Memory B cell (primary cell): ENCODE measurements around the gene MBD1.
A peak's percentile ranks its signal among the peaks of the same experiment; 100 is the strongest.
"Not testable (repeated sequence)": the region's sequence is repeated elsewhere in the genome, so short reads cannot be mapped to it uniquely, and the experiment has no call there.

Source experiments
- ATAC-seq: fragments of 150-1000 bp; cut with Tn5 transposase; 2 replicates; pipeline ENCODE4 v1.10.0; 2021; ENCODE audit warnings: low read depth, mild to moderate bottlenecking, moderate library complexity
- DNase-seq, 2 donors: peaks; one replicate each; pipeline ENCODE4 v3.0.0; 2022; ENCODE audit warnings: low spot score in 2 of 2
- H3K27ac Mint-ChIP-seq: one replicate; pipeline ENCODE4 v1.8.0; 2022; ENCODE audit warnings: mild to moderate bottlenecking, moderate library complexity, mixed read lengths
- H3K27me3 Mint-ChIP-seq: one replicate; pipeline ENCODE4 v1.8.0; 2022; ENCODE audit warnings: mixed read lengths
- H3K36me3 Mint-ChIP-seq: one replicate; pipeline ENCODE4 v1.8.0; 2022; ENCODE audit warnings: mild to moderate bottlenecking, mixed read lengths
- H3K4me1 Mint-ChIP-seq: one replicate; pipeline ENCODE4 v1.8.0; 2022; ENCODE audit warnings: mixed read lengths
- H3K4me3 Mint-ChIP-seq: one replicate; pipeline ENCODE4 v1.8.0; 2022; ENCODE audit warnings: mild to moderate bottlenecking, moderate library complexity, mixed read lengths
- H3K9me3 Mint-ChIP-seq: one replicate; pipeline ENCODE4 v1.8.0; 2022; ENCODE audit warnings: mixed read lengths

Gene MBD1

DNA sequence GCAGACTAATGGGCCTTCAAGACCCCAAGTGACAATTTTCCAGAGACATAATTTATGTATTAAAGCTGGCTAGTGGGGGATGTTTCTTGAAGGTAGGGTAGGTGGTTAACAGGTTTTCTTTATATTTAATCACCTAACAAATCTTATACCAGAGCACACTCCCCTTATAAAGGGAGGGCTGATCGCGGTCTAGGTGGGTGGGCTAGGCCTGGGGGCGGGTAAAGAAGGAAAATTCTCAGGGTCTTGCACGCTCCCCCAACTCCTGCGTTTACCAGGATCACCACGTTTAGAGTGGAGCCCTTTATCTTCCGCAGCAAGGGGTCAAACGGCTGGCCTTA lies 26.0 kb upstream of the MBD1 start:
- Mint-ChIP-seq H3K27ac (peak overlapping the region; percentile 10), H3K4me3 (peak overlapping the region; percentile 89), H3K36me3 (no peaks in the 10 kb centered on the region), H3K27me3 (no peaks in the 10 kb centered on the region), H3K9me3 (no peaks in the 10 kb centered on the region), H3K4me1 (peaks cover 18% of the 10 kb centered on the region)
- DNase-seq (no peak), ATAC-seq (peak; percentile 6)

DNA sequence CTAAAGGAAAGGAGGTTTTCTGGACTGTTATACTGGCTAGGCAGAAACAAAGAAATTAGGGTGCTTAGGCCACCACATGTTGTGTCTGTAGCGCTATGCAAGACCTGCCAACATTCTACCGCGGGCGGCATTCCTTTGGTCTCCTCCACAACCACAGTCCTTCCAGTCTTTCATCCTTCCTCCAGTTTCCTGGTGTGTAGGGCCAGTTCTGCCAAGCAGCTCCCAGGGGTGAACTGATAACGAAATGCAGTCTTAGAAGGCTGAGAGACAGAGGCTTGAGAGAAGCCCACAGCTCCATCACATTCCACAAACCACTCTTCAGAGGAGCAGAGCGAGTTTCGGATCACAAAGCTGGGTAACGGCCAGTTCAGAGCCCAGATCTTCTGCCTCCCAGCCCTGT lies 25.6 kb upstream of the MBD1 start:
- no peaks in the 10 kb centered on the region for H3K9me3 Mint-ChIP-seq
- H3K27ac Mint-ChIP-seq, result peak overlapping the region; percentile 10
- no peaks in the 10 kb centered on the region for H3K36me3 Mint-ChIP-seq
- DNase-seq, result no peak
- no peak for ATAC-seq
- H3K4me1 Mint-ChIP-seq, result peaks cover 18% of the 10 kb centered on the region
- no peaks in the 10 kb centered on the region for H3K27me3 Mint-ChIP-seq
- peak overlapping the region; percentile 89 for H3K4me3 Mint-ChIP-seq

DNA sequence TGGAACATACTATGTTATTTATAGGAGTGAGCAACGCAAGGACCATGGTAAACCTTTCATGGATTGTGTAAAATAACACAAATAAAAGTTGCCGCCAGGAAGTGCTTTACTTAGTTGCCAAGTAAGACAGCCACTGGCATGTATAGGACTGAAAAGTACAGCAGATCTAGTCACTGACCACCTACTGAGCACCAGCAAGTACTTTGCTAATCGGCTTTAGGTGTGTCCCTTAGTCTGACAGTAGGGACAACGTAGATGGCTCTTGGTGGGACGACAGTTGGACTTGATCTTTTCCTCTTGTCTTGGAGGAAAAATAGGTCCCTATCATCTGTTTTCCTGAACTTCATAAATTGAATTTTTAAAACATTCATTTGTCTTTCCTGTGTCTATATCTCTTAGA lies 19.8 kb upstream of the MBD1 start:
- Mint-ChIP-seq H3K27me3 (peaks cover 3% of the 10 kb centered on the region), H3K36me3 (no peaks in the 10 kb centered on the region), H3K4me1 (peaks cover 9% of the 10 kb centered on the region), H3K9me3 (no peaks in the 10 kb centered on the region), H3K27ac (no peak overlapping the region), H3K4me3 (no peak overlapping the region)
- ATAC-seq (no peak), DNase-seq (no peak)

GRCh38 chr18:50299626-50300388 lies 18.5 kb upstream of the MBD1 start:
- ATAC-seq (no peak), DNase-seq (no peak)
- H3K9me3 Mint-ChIP-seq, result no peaks in the 10 kb centered on the region
- peaks cover 3% of the 10 kb centered on the region for H3K27me3 Mint-ChIP-seq
- H3K36me3 Mint-ChIP-seq, result no peaks in the 10 kb centered on the region
- peaks cover 9% of the 10 kb centered on the region for H3K4me1 Mint-ChIP-seq
- no peak overlapping the region for H3K27ac Mint-ChIP-seq
- no peak overlapping the region for H3K4me3 Mint-ChIP-seq

DNA sequence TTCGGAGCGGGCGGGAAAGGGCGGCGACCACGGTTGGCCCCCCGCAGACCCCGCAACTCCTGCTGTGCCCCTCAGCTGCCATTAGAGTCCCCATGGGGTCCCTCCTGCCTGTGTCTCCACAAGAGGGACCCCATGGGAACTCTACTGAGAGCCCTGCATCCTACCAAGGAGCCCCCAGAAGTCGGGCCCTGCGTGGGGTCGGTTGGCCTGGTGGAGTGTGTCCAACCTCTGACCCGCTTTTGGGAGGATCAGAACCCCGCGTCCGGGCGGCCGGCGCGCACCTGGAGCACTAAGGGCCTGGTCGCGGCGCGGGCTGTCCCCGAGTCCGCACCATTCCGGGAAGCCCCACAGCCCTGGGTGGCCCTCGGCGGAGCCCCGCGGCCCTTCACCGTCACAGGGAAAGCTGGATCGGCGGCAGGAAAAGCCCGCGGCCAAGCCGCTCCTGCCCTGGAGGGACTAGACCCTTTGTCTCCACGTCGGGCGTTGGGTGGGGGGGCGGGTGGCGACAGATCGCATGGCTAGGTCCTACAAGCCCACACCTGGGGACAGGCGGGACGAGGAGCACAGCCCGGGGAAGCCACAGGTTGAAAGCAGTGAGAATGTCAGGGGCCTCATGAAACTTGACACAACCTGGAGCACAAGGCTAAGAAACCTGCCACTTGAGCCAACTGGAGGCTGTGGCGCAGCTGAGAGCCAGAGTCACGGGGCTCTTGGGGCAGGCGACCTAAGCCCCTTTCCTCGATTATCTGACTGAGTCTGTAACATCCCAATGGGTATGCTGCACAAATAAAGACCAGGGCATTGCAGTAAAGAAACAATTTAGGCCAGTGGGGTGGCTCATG lies 17.3 kb upstream of the MBD1 start:
- ATAC-seq (no peak), DNase-seq (no peak)
- Mint-ChIP-seq H3K27ac (no peak overlapping the region), H3K4me3 (peak overlapping the region; percentile 82), H3K9me3 (peaks cover 2% of the 10 kb centered on the region), H3K27me3 (peaks cover 3% of the 10 kb centered on the region), H3K4me1 (peaks cover 9% of the 10 kb centered on the region), H3K36me3 (no peaks in the 10 kb centered on the region)

- ATAC-seq, result peak; percentile 100
- Mint-ChIP-seq H3K4me3 (peak overlapping the region; percentile 82), H3K36me3 (no peaks in the 10 kb centered on the region), H3K27ac (peak overlapping the region; percentile 68), H3K9me3 (peaks cover 2% of the 10 kb centered on the region), H3K27me3 (peaks cover 3% of the 10 kb centered on the region), H3K4me1 (peaks cover 9% of the 10 kb centered on the region)
- peak; percentile 80 to 83 for DNase-seq
Measured at GRCh38 chr18:50297621-50298442, 16.5 kb upstream of the MBD1 start.

DNA sequence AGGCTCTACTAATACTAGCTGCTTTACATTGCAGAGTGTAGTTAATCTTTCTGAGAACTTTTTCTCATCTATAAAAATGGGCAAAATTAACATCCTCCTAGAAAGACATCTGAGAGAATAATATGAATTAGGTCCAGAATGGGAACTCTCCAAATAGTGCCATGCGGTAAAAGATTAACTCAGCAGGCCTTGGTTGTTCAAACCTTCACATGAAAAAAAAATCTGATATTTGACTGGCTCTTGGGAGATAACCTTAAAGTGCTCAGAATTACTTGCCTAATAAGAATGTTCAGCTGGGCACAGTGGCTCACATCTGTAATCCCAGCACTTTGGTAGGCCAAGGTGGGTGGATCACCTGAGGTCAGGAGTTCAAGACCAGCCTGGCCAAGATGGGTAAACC lies 11.7 kb upstream of the MBD1 start:
- no peaks in the 10 kb centered on the region for H3K27me3 Mint-ChIP-seq
- DNase-seq (no peak), ATAC-seq (no peak)
- no peak overlapping the region for H3K4me3 Mint-ChIP-seq
- peaks cover 10% of the 10 kb centered on the region for H3K4me1 Mint-ChIP-seq
- H3K9me3 Mint-ChIP-seq, result peaks cover 2% of the 10 kb centered on the region
- H3K27ac Mint-ChIP-seq, result no peak overlapping the region
- H3K36me3 Mint-ChIP-seq, result no peaks in the 10 kb centered on the region

DNA sequence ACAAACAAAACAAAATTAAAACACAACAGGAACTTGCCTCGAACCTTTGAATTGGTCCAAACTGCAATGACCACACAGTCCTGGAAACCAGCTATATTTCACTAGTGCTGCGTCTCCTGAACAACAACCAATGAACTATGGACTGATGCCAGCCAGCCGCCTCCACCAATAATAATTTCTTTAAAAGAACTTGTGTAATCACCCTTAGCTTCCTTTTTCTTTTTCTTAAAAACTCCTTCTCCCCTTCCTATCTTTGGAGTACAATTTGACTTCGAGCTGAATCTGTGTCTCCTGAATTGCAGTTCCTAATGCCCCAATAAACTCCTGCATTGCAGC lies 7.8 kb upstream of the MBD1 start:
- ATAC-seq (no peak), DNase-seq (no peak)
- no peaks in the 10 kb centered on the region for H3K27me3 Mint-ChIP-seq
- peaks cover 23% of the 10 kb centered on the region for H3K36me3 Mint-ChIP-seq
- peaks cover 2% of the 10 kb centered on the region for H3K9me3 Mint-ChIP-seq
- peak overlapping the region; percentile 4 for H3K27ac Mint-ChIP-seq
- H3K4me3 Mint-ChIP-seq, result peak overlapping the region; percentile 69
- H3K4me1 Mint-ChIP-seq, result peaks cover 20% of the 10 kb centered on the region

DNA sequence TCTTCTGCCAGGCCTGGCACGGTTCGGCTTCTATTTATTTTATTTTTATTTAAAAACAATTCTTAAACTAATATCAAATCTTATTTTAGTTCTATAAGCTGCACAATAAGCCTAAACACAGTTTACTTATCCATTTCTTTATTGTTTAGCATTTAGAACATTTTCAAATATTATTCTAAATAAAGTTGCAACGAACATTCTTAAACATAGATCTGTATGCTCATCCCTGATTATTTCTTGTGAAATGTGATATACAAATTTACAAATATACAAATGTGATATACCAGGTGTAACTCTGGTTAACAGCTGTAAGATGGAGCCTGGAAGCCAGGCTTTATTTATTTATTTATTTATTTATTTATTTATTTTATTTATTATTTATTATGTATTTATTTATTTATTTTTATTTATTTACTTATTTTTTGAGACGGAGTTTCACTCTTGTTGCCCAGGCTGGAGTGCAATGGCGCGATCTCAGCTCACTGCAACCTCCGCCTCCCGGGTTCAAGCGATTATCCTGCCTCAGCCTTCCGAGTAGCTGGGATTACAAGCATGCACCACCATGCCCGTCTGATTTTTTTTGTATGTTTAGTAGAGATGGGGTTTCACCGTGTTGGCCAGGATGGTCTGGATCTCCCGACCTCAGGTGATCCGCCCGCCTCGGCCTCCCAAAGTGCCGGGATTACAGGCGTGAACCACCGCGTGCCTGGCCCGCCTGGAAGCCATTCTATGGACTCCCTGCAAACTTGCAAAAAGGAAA lies 7.2 kb upstream of the MBD1 start:
- not testable (repeated sequence) for ATAC-seq
- Mint-ChIP-seq H3K27ac (peak overlapping the region; percentile 85), H3K36me3 (peaks cover 28% of the 10 kb centered on the region)

GRCh38 chr18:50287441-50288347 lies 6.4 kb upstream of the MBD1 start, which contains the start of gene CXXC1:
TSS of gene CXXC1 (minus strand) at chr18:50287692. CDS start at chr18:50287589, 103 bp downstream.
- Mint-ChIP-seq H3K4me1 (peaks cover 23% of the 10 kb centered on the region), H3K27ac (peak within 1 kb of the TSS; percentile 85), H3K27me3 (no peaks in the 10 kb centered on the region), H3K4me3 (peak within 1 kb of the TSS; percentile 97), H3K9me3 (peaks cover 2% of the 10 kb centered on the region), H3K36me3 (peaks cover 35% of the 10 kb centered on the region)
- ATAC-seq (peak; percentile 85), DNase-seq (peak; percentile 96 to 98)

More for the DNA sequence above, 7.2 kb upstream of the MBD1 start:
- H3K27me3 Mint-ChIP-seq, DNase-seq, H3K9me3 Mint-ChIP-seq: not testable (repeated sequence)
- Mint-ChIP-seq H3K4me1 (peaks cover 20% of the 10 kb centered on the region), H3K4me3 (peak overlapping the region; percentile 97)

- H3K9me3 Mint-ChIP-seq, result peaks cover 2% of the 10 kb centered on the region
- peak overlapping the region; percentile 85 for H3K27ac Mint-ChIP-seq
- H3K27me3 Mint-ChIP-seq, result no peaks in the 10 kb centered on the region
- peaks cover 22% of the 10 kb centered on the region for H3K4me1 Mint-ChIP-seq
- DNase-seq, result no peak
- ATAC-seq, result no peak
- peak overlapping the region; percentile 97 for H3K4me3 Mint-ChIP-seq
- H3K36me3 Mint-ChIP-seq, result peaks cover 39% of the 10 kb centered on the region
Measured at GRCh38 chr18:50287028-50287440, 5.7 kb upstream of the MBD1 start.

DNA sequence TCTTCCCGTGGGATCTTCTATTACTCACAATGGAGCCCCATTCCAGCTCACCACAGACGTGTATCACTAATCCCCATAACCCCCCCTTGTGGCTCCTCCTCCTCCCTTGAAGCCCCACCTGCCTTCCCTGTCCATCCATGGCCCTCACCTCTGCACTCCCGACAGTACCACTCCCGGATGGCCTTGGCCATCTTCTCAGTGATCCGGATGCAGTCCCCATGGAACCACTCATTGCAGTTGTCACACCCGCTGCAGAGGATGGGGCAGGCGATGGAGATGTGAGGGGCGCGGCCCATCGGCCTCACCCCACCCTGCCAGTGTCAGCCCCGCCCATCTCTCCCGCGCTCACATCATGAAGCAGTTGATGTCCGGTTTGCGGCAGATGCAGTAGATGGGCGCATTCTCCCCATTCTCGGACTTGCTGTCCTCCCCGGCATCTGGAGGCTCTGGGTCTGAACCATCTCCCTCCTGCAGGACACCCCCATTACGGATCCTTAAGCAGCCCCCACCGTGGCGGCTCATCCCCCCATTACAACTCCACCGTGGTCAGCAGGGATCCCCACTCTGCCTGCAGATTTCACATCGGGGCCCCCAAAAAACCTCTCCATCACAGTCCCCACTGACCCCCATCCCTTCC lies 5.2 kb upstream of the MBD1 start:
- H3K36me3 Mint-ChIP-seq, result peaks cover 41% of the 10 kb centered on the region
- DNase-seq, result no peak

More for the DNA sequence above, 5.2 kb upstream of the MBD1 start:
- H3K4me1 Mint-ChIP-seq, result peaks cover 22% of the 10 kb centered on the region
- peaks cover 2% of the 10 kb centered on the region for H3K9me3 Mint-ChIP-seq
- no peak for ATAC-seq
- peak overlapping the region; percentile 85 for H3K27ac Mint-ChIP-seq
- H3K4me3 Mint-ChIP-seq, result peak overlapping the region; percentile 97
- H3K27me3 Mint-ChIP-seq, result no peaks in the 10 kb centered on the region
